Stomach (tissue), 9 donors: Measurements from ENCODE around the gene BBS7. TPM values are rescaled to one million over a fixed set of nuclear protein-coding genes. Genes with fewer than 3 reads are reported as not detected.

Source experiments
- DNase-seq, 2 donors: peaks; one replicate each; pipeline versions ENCODE4 v3.0.0 to v3.0.0-alpha.2; 2013 to 2019
- H3K27ac ChIP-seq, 5 donors: fragments of 200-600 bp in 4 of 5; sonication (generic) in 4 of 5; one replicate each; pipeline ENCODE4 v1.5.1; 2013 to 2019; ENCODE audit warnings: mild to moderate bottlenecking in 1 of 5, moderate library complexity in 1 of 5
- H3K27me3 ChIP-seq, 3 donors: fragments of 200-600 bp; sonication (generic); one replicate each; pipeline ENCODE4 v1.5.1; 2017 to 2019; ENCODE audit warnings: mixed run types in 1 of 3
- H3K36me3 ChIP-seq, 4 donors: fragments of 200-600 bp; sonication (generic); 1 replicate in 3 of 4; 2 replicates in 1 of 4; pipeline ENCODE4 v1.5.1; 2016 to 2019
- H3K4me1 ChIP-seq, 4 donors: fragments of 200-600 bp; sonication (generic); one replicate each; pipeline ENCODE4 v1.5.1; 2016 to 2019
- H3K4me3 ChIP-seq, 4 donors: fragments of 200-600 bp; sonication (generic) in 3 of 4; one replicate each; pipeline ENCODE4 v1.5.1; 2016 to 2019; ENCODE audit warnings: mild to moderate bottlenecking in 1 of 4
- H3K9me3 ChIP-seq, 4 donors: fragments of 200-600 bp; sonication (generic); one replicate each; pipeline ENCODE4 v1.5.1; 2016 to 2019
- CTCF ChIP-seq, 7 experiments: fragments of 450-650 bp in 4 of 7; fragments of 200-600 bp in 3 of 7; sonication (generic) in 3 of 7; IDR thresholded peaks; one replicate each; pipeline ENCODE4 v1.5.1; 2016 to 2019; ENCODE audit warnings: antibody characterized with exemption in 7 of 7, control low read depth in 2 of 7, mild to moderate bottlenecking in 1 of 7
- EP300 ChIP-seq: sonication (generic); formaldehyde crosslinking; IDR thresholded peaks from one replicate; pipeline ENCODE4 v1.6.1; 2017; ENCODE audit warnings: antibody characterized with exemption
- POLR2A ChIP-seq, 4 donors: fragments of 450-650 bp; IDR thresholded peaks; one replicate each; pipeline ENCODE4 v1.6.1; 2016; ENCODE audit warnings: antibody characterized with exemption in 4 of 4, control low read depth in 2 of 4, mild to moderate bottlenecking in 1 of 4, moderate library complexity in 1 of 4
- POLR2AphosphoS5 ChIP-seq, 3 donors: sonication (generic); formaldehyde crosslinking; IDR thresholded peaks; one replicate each; pipeline ENCODE4 v1.6.1; 2016; ENCODE audit warnings: antibody characterized with exemption in 3 of 3
- WGBS, 5 donors: extraction: QIAGEN DNeasy Blood & Tissue Kit in 3 of 5; methylation state at CpG; one replicate each; pipeline versions ENCODE4 v1.1.5 to v1.1.7; 2013 to 2018; 5-methylcytosine and 5-hydroxymethylcytosine counted together
- intact Hi-C: fragments of 100-400 bp; cut with DNase I; formaldehyde crosslinking; loops from one replicate; pipeline ENCODE4 v1.15.1; 2023; ENCODE audit warnings: low total_unique reads
- polyA plus RNA-seq, 3 donors: library from polyadenylated mRNA; stranded (reverse); fragments of 200-250 nt; gene quantifications; one replicate each; pipeline ENCODE4 v1.2.3, GENCODE V29; 2013
- total RNA-seq, 5 donors: library from RNA; depleted of rRNA; stranded (reverse); fragments of >200 nt; gene quantifications; one replicate each; pipeline versions ENCODE4 v1.1.0 to v1.2.3, GENCODE V29; 2014 to 2016
- donor health status: healthy with polysubstance abuse.
- donor health status: Bipolar disorder and iron deficiency.
- donor health status: healthy.

The BBS7 gene
- total and polyA plus RNA-seq, 8 donors = 6.7 to 22.2 (median 12.7) TPM

GRCh38 chr4:121784401-121784800 is 85.9 kb downstream of the BBS7 start:
- Histone ChIP-seq H3K4me3 (no peak overlapping the region), H3K4me1 (no peaks in the 10 kb centered on the region), H3K27ac (no peak overlapping the region), H3K27me3 (peaks cover 0 to 22% (median 0%) of the 10 kb centered on the region in 3 donors), H3K9me3 (peaks cover 0 to 10% (median 8%) of the 10 kb centered on the region in 4 donors), H3K36me3 (no peaks in the 10 kb centered on the region)
- TF ChIP-seq POLR2A (IDR thresholded peaks at IDR 0.05) = no peak
- TF ChIP-seq POLR2AphosphoS5 (IDR thresholded peaks at IDR 0.05) = no peak
- TF ChIP-seq EP300 = no peak
- TF ChIP-seq CTCF (IDR thresholded peaks at IDR 0.05) = no peak
- intact Hi-C loops = no loop called here
- DNase-seq = no peak
- 27 to 98% (median 71%) methylated on average over 1 of the region's 1 CpG for WGBS, 5 donors

DNA sequence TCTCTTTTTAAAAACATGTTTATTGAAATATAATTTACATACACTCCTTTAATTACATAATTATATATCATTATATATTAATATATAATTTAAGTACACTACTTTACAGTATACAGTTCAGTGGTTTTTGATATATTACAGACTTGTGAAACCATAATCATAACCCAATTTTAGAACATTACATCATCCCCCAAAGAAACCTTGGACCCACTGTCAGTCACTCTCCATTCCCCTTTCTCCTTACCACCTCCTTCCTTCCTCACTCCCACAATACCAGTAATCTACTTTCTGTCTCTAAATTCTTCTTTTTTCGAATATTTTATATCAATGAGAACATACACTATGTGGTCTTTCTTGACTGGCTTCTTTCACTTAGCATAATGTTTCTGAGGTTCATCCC is 87.1 kb downstream of the BBS7 start:
- Histone ChIP-seq H3K4me3 (no peak overlapping the region), H3K27me3 (peaks cover 0 to 22% (median 0%) of the 10 kb centered on the region in 3 donors), H3K27ac (no peak overlapping the region), H3K4me1 (no peaks in the 10 kb centered on the region), H3K9me3 (peaks cover 0 to 10% (median 8%) of the 10 kb centered on the region in 4 donors), H3K36me3 (no peaks in the 10 kb centered on the region)
- no peak for DNase-seq
- WGBS, 5 donors = 64 to 88% (median 81%) methylated on average over 1 of the region's 1 CpG
- TF ChIP-seq POLR2A (IDR thresholded peaks at IDR 0.05) (no peak), CTCF (IDR thresholded peaks at IDR 0.05) (no peak), EP300 (no peak), POLR2AphosphoS5 (IDR thresholded peaks at IDR 0.05) (no peak)
- intact Hi-C loops = no loop called here

DNA sequence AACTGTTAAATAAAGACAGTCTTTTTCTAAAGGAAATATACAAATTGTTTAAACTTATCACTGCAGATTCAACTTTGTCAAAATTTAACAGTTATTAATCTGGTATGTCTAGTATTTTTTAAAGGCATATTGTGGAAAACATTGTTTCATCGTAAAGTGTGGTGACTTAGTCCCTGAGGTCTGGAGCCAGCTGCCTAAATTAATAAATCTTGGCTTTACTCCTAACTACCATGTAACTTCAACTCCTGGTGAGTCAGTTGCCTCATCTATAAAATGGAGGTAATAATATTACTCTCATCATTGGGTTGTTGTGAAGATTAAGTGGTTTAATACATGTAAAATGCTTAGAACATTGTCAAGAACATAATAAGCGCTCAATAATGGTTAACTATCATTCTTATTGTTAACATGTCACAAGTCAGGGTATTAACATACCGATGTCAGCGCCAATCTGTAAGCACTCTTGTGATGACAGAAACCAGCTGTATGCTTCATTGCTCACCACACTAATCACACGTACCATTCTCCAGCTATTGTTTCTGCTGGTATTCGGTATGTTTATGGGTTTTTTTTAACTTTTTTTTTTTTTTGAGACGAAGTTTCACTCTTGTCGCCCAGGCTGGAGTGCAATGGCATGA is 91.2 kb downstream of the BBS7 start:
- intact Hi-C loops = no loop called here
- Histone ChIP-seq H3K27ac (no peak overlapping the region), H3K9me3 (peaks cover 0 to 3% (median under 1%) of the 10 kb centered on the region in 4 donors), H3K36me3 (no peaks in the 10 kb centered on the region), H3K4me3 (no peak overlapping the region), H3K27me3 (peaks cover 0 to 10% (median 0%) of the 10 kb centered on the region in 3 donors), H3K4me1 (no peaks in the 10 kb centered on the region)
- TF ChIP-seq POLR2AphosphoS5 (IDR thresholded peaks at IDR 0.05) = no peak
- no peak for TF ChIP-seq CTCF (IDR thresholded peaks at IDR 0.05)
- no peak for TF ChIP-seq POLR2A (IDR thresholded peaks at IDR 0.05)
- no peak for TF ChIP-seq EP300
- DNase-seq = no peak
- WGBS, 5 donors = 62 to 78% (median 70%) methylated on average over 8 of the region's 8 CpGs

GRCh38 chr4:121777625-121778024 is 92.6 kb downstream of the BBS7 start:
- no peak for TF ChIP-seq EP300
- no peak for TF ChIP-seq POLR2AphosphoS5 (IDR thresholded peaks at IDR 0.05)
- H3K27me3 ChIP-seq = peaks cover 0 to 10% (median 0%) of the 10 kb centered on the region in 3 donors

More at GRCh38 chr4:121777625-121778024, 92.6 kb downstream of the BBS7 start:
- intact Hi-C loops = no loop called here
- DNase-seq = no peak
- H3K4me1 ChIP-seq = no peaks in the 10 kb centered on the region
- 36 to 61% (median 45%) methylated on average over 3 of the region's 3 CpGs for WGBS, 5 donors
- no peaks in the 10 kb centered on the region for H3K9me3 ChIP-seq
- H3K36me3 ChIP-seq = no peaks in the 10 kb centered on the region
- H3K27ac ChIP-seq = no peak overlapping the region
- H3K4me3 ChIP-seq = no peak overlapping the region
